Hematopoietic multipotent progenitor cell (in vitro differentiated cells): ENCODE measurements around the gene CYTH1. TPM values are rescaled to one million over a fixed set of nuclear protein-coding genes. Genes with fewer than 3 reads are reported as not detected.

Experiments used
- DNase-seq, 3 donors: peaks; one replicate each; pipeline ENCODE4 v3.0.0-alpha.2; 2011 to 2015; ENCODE audit warnings: low read depth in 2 of 3, low spot score in 2 of 3
- total RNA-seq: library from RNA; depleted of rRNA; stranded (reverse); fragments of >200 nt; gene quantifications from one replicate; pipeline ENCODE4 v1.2.3, GENCODE V29; 2012

Gene CYTH1
- total RNA-seq, 1 donor = 49.0 TPM

DNA sequence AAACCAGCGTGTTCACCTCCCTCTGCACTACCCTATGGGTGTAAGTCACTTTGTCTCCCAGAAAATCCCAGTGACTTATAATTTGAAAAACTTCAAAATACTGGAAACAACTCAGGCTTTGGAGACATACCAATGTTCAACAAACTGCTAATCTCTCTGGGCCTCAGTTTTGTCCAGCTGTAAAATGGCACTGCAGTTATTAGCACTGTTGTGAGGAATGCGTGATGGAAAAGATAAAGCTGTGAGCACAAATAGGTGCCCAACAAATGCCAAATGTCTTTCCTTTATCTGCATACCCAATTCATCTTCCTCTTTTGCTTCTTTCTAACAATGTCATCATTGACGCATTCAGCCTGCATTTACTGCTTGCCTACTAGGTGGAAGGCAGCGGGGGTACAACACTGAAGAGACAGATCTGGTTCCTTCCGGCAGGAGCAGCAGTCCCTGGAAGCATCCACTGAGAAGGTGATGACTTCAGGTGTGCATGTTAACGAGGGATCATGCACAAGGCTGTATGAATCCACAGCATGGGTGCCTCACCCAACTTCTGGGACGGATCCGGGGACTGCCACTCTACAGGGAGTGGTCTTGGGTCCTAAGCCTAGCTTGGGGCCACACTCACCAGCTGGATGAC is 63.4 kb downstream of the CYTH1 start:
- DNase-seq = peak in 1 of 3 donors; percentile 26

DNA sequence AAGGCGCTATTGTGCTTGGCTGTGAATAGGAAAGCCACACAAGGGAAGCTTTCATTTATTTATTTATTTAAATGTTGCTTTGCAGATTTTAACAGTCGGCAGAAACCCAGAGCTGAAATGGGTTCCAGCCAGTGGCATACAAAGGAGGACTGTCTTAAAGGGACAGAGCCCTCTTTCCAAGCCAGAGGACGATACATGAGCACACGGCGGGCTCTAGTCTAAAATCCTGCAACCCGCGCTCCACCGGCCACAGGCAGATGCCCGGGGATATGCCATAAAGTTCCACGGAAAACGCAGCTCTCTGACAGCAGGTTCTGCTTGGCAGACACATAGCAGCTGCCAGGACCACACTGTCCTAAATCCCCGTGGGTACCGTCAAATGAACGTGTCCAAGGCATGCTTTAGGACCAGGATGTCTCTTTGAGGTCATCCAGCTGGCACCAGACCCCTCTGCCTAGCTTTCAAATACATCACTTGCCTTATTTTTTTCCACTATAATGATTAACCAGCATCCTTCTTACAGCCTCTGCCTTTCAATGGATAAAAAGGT is 64.6 kb downstream of the CYTH1 start:
- DNase-seq = no peak

DNA sequence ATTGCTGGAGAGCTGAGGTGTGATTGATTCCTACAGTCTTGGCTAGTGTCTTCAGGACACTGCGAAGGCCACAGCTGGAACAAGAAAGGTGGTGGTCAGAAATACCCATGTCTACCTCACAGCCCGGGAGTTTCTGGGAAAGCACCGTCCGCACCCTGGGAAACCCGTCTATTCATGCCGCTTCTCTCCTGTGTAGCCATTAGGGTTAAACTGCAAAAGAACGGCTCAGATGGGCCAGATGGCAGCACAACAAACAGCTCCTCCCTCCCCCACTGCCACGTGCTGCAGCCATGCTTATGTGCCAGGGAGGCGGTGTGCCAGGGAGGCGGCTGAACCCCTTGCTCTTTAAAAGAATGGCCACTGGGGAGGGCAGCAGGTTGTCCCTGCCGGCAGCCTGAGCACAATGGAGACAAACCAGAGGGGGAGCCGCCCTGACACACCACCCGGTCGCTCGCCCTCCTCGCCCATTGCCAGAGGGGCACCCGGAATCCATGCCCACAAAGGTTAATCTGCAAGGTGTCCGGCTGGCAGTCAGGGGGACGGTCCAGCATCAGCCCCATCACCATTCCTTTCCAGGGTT is 65.2 kb downstream of the CYTH1 start:
- DNase-seq = no peak

DNA sequence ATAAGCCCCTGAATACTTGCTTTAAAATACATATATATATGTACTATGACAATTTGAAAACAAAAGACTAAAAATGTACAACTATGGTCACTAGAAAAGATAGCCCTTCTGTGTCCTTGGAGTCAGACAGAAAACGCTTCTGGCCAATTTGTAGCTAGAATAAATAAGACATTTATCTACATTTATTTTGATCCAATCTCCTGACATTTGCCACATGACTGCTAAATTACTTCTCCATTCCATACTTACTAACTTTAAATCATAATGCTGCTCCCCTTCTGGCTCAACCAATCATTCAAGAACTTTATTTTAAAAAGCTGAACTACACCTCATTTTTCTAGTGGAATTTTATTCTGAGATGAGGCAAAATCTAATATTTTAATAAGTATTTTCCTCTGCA is 65.8 kb downstream of the CYTH1 start:
- DNase-seq = no peak

DNA sequence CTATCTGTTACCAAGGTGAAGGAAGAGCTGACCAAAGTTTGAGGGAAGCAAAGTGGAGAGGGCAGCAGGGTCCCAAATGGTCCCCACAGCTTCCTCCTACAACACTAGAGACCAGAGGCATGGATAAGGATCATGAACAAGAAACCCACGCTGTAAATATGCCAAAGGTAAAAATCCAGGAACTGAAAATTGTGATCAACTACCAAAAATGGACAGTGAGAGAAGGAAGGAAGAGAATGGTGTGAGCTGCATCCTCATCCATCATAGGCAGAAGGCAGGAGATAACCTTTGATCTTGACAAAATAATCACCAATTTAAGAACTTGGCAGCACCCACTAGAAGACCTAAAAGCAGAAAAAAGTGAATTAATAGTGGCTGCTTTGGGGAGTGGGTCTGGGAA is 66.2 kb downstream of the CYTH1 start:
- no peak for DNase-seq

DNA sequence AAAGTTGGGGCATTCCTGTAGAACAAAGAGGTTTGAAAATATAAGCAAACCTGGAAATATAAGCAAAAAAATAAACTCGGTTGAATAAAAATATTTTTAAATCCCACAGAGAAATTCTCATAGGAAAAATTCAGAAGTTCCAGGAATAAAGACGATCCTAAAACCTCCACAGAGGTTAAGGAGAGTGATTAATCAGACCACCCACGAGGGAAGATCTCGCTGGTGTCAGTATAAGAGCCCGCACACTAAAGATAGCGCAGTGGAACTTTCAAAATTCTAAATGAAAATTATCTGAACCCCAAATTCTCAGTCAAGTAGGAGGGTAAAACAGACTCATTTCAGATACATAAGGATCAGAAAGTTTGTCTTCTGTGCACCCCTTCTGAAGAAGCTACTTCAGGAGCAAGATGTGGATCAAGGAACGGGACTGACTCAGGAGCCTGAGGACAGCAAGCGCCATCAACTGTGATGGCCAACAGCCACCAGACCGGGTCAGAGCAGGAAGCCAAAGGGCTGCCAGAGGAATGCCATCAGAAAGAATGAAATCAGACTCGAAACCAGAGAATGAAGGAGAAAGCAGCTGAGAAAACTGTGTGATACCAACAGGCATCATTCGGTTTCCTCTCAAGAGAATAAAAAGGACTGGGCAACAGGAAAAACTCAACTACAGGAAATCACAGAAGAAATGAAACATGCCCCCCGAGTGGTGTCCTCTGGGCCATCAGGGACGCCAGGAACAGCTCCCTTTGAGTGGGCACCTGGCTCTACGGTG is 66.9 kb downstream of the CYTH1 start:
- DNase-seq = no peak

DNA sequence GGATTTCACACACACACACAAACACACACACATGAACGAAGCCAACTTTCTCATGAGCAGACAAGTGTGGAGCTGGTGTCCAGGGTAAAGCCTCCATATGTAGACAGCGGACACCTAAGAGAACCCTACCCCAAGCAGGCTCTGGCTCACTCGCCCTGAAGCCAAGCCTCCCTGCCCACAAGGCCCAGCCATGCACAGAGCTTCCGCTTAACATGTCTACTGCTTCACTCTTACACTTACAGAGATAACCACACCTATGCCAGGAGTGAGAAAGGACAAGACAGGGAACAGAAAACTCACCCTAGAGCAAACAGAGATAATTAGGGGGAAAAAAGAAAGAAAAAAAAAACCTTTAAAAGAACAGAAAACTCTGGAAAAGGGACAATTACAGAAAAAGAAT is 67.5 kb downstream of the CYTH1 start:
- DNase-seq = no peak

DNA sequence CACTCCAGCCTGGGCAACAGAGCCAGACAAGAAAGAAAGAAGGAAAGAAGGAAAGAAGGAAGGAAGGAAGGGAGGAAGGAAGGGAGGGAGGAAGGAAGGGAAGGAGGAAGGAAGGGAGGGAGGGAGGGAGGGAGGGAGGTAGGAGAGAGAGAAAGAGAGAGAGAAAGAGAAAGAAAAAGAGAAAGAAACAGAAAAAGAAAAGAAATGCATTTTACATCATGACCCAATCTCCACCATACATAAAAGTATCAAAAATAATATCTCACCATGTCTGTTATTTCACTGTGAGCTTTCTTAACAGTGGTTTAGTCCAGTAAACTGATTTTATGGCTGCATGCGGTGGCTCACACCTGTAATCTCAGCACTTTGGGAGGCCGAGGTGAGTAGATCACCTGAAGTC is 70.0 kb downstream of the CYTH1 start:
- no peak for DNase-seq

DNA sequence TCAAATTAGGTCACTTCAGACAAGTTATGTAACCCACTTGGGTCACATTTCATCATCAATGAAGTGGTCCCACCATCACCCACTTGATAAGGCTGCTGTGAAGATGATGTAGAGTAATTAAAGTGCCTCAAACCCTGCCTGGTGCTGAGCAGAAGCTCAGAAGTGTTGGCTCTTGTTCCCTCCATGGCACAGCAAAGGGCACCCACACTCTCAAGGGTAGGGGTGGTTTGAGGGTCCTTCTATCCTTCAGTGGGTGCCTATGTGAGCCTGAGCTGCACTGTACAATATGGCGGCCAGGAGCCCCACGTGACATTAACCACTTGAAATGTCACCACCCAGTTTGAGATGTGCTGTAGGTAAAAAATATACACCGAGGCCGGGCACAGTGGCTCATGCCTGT is 71.5 kb downstream of the CYTH1 start:
- DNase-seq = no peak

DNA sequence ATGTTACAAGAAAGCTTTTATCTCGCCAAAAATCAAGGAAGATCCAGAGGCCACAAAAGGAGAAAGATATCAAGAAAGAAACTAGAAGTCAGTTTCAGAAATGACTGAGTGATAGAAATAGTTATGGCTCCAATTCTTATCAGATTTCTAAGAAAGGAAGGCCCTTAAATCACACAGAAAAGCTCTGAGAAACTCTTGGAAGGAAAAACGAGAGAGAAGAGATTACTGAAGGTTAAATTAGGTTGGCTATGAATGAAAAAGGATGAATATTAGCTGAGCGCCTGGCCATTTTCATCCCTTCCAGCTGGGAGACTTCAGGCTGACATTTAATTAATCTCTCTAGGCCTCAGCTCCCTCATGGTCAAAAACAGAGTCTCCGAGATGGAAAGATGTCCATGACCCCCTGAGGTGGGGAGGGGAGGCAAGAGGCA is 72.3 kb downstream of the CYTH1 start:
- no peak for DNase-seq

DNA sequence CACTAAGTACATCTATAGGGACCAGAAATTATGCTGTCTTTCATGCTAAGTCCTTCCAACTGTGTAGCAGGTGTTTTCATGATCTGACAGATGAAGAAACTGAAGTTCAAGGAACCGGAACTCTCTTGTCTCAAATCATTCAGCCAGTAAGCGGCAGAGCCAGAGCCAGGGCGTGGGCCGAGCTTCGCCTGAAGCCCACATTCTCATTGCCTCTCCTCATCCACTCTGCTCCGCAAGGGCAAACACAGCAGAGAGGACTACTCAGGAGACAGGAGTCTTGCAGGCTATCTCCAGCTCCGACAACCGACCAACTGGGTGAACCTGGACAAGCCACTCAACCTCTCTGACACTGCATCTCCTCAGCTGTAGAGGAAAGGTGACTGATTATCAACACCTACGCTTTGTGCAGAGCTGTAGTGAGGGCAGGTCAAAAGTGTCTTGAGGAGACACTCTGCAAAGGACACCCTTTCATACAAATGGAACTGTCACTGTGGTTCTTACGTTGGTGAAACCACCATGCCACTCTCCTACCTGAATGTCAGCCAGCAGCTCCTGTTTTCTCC is 72.9 kb downstream of the CYTH1 start:
- no peak for DNase-seq

DNA sequence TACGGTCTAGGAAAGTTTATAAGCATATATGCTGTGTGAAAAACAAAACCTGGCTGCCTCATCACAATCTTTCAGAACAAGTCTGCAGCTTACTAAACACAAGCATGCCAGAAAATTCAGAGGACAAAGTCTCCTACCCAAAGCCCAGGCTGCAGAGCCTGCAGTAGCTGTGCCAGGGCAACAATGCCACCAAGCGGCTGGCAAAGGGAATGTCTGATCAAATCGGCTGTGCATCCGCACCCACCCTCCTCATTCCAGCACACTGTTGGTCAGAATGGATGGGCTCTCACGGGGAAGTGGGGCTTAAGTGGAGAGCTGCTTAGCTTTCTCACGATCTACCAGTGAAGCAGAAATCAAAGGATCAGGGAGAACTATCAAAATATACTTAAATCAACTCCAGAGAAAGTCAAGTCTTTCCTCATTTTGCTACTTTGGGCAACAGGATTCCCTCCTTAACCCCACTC is 73.5 kb downstream of the CYTH1 start:
- peak in 2 of 3 donors; percentile 58 to 74 for DNase-seq

DNA sequence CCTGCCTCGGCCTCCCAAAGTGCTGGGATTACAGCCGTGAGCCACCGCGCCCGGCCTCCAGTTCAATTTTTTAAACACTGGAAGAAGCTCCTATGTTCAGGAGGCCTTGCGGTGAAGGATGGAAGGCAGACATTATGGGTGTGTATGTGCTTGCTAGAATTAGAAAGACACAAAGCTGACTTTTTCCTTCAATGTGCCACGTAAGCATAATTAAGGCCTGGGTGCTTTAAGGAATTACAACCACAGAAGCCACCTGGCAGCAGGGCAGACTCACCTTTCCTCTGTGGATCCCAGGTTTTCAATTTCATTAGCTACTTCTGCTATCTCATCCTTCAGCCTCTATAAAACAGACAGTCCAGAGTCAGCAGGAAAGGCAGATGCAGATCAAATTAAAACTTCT is 74.2 kb downstream of the CYTH1 start:
- DNase-seq = no peak

DNA sequence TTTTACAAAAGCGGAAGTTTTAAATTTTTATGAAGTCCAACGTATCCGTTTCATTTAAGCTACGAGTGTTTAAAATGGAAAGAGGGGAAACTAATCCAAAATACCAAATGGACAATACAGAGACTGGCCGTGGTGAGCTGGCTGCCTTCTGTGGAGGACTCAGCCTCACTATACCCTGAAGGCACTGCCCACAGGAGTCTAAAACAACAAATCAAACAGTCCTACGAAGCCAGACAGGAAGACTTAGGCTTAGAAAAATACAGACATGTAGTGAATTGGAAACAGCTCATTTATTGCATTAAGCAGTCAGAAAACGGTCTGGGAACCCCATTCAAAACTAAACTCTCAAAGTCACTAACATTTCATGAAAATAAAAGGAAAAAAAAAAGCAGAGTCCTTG is 75.1 kb downstream of the CYTH1 start:
- no peak for DNase-seq

DNA sequence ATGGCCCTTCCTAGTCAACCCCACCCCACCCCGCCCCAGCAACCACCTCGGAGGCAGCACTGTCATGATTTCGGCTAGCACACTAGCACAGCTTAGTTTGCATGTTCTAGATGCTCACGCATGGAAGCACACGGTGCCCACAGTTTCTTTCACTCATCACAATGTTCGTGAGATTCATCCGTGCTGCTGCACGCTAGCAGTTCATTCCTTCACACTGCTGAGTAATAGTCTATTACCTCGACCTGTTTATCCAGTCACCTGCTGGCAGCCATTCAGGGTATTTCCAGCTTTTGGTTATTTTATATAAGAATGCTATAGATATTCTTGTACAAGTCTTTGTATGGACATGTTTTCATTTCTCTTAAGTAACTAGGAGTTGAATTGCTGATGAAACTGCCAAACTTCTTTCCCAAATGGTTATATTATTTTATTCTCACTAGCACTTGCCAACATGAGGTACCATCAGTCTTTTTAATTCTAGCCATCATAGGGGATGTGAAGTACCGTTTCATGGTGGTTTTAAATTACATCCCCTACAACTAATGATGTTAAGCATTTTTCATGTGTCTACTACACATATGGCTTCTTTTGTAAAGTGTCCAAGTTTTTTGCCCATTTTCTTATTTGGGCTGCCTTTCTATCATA is 75.7 kb downstream of the CYTH1 start:
- no peak for DNase-seq

DNA sequence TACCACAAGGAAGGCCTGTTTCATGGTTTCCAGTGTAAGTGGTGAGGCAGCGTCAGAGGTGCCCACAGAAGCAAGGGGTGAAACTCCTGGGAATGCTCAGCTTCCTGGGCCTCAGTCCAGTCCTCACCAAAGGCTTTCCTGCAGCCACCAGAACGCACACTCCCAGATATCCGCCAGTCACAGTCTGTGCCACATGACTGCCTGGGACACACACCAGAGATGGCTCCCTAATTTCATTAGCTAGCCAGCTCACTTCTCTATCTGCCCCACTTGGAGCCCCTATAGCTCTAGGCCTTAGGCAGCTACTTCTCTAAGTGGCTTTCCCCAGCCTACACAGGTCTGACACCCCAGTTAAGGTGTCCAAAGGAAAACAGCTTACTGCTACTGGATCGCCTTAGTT is 77.0 kb downstream of the CYTH1 start:
- no peak for DNase-seq

DNA sequence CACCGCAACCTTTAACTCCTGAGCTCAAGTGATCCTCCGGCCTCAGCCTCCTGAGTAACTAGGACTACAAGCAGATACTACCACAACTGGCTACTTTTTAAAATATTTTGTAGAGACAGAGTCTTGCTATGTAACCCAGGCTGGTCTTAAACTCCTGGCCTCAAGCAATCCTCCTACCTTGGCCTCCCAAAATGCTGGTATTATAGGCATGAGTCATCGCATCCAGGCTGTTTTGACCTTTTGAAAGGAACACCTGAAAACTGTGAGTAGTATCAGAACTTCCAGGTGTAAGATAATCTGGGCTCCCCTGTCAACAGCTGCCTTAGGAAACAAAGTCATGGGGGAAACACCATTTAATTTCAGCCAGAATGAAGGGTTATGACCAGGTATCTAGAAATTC is 77.5 kb downstream of the CYTH1 start:
- no peak for DNase-seq

DNA sequence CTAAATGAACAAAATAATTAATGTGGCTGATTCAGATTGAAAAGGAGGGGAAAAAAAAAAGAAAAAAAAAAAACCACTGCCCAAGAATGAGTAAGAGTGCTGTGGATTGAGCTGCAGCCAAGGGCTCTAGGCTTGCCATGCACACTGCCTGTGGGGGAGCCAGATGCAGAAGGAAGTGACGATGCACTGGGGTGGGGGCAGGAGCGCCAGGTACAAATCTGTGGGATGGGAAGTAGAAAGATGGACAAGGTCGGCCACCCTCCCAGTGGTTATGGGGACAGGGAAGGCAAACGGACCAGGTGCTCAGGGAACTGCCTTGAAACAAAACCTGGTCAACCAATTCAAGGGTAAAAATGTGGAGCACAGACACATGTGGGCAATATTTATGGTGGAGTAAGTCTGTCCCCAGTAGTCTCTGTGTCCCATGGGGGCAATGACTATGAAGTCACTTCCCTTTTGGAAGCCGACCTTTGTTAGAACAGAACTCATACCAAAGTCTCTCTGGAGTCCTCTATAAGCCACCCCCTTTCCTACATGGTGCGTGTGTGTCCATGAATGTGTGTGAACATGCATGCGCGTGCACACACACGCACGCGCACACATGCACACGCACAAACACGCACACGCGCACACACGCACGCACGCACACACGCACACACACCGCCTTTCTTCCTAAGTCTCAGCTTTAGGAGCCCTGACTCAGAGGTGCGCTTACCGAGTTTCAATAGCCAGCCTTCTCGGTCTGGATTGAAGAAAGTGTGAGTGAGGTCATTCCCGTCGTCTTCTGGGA is 84.3 kb downstream of the CYTH1 start:
- no peak for DNase-seq

DNA sequence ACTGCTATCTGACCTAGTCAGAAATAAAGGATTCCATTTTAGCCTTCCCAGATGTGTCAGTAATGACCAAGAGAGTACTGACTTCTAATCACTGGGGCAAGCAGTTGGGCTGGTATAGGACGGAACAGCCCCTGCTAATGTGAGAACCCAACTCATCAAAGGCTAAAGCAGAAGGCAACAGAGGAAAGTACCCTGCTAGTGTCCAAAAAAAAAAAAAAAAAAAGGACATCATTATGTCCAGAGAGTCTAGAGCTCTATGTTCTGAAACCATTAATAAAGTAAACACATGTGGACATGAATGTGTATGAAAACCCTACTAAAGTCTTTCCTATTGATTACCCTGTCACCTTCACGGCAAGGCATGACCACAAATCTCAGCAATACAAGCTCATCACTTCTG is 85.0 kb downstream of the CYTH1 start:
- DNase-seq = no peak
